Mesendoderm (in vitro differentiated cells): ENCODE results near the gene FCN3.

Source experiments
- DNase-seq: peaks from one replicate; pipeline ENCODE4 v3.0.0; 2013
- H2AK5ac ChIP-seq: 2 replicates; pipeline ENCODE4 v1.6.1; 2013; ENCODE audit warnings: low read length, inconsistent platforms
- H2BK120ac ChIP-seq: 2 replicates; pipeline ENCODE4 v1.6.1; 2013; ENCODE audit warnings: low read depth, mild to moderate bottlenecking, low read length, moderate library complexity, mixed read lengths
- H2BK15ac ChIP-seq: replicated peaks from 2 replicates; pipeline ENCODE4 v1.6.1; 2013; ENCODE audit warnings: low read depth, mild to moderate bottlenecking, moderate library complexity
- H2BK5ac ChIP-seq: 2 replicates; pipeline ENCODE4 v1.6.1; 2013; ENCODE audit warnings: low read length, inconsistent platforms
- H3K18ac ChIP-seq: 2 replicates; pipeline ENCODE4 v1.6.1; 2013; ENCODE audit warnings: mild to moderate bottlenecking, low read length, mixed read lengths
- H3K23ac ChIP-seq: one replicate; pipeline ENCODE4 v1.6.1; 2013; ENCODE audit warnings: low read length
- H3K27ac ChIP-seq: 2 replicates; pipeline ENCODE4 v1.5.1; 2013; ENCODE audit warnings: low read depth, mild to moderate bottlenecking, inconsistent platforms, low read length, moderate library complexity
- H3K27me3 ChIP-seq: 2 replicates; pipeline ENCODE4 v1.6.1; 2013; ENCODE audit warnings: low read length, control low read depth, mild to moderate bottlenecking, inconsistent platforms; ENCODE audit not compliant: insufficient read depth, poor library complexity
- H3K36me3 ChIP-seq: 2 replicates; pipeline ENCODE4 v1.6.1; 2013; ENCODE audit warnings: low read length, inconsistent platforms; ENCODE audit not compliant: control insufficient read depth, insufficient read depth
- H3K4ac ChIP-seq: one replicate; pipeline ENCODE4 v1.6.1; 2013; ENCODE audit warnings: low read depth, mild to moderate bottlenecking, low read length, moderate library complexity
- H3K4me1 ChIP-seq: 2 replicates; pipeline ENCODE4 v1.6.1; 2013; ENCODE audit warnings: low read depth, low read length, inconsistent platforms; ENCODE audit not compliant: control insufficient read depth
- H3K4me2 ChIP-seq: 2 replicates; pipeline ENCODE4 v1.6.1; 2013; ENCODE audit warnings: low read length
- H3K4me3 ChIP-seq: 2 replicates; pipeline ENCODE4 v1.5.1; 2013; ENCODE audit warnings: mild to moderate bottlenecking, low read length
- H3K56ac ChIP-seq: one replicate; pipeline ENCODE4 v1.6.1; 2013; ENCODE audit warnings: low read length
- H3K79me1 ChIP-seq: 2 replicates; pipeline ENCODE4 v1.6.1; 2013; ENCODE audit warnings: low read length, inconsistent platforms
- H3K79me2 ChIP-seq: 2 replicates; pipeline ENCODE4 v1.6.1; 2013; ENCODE audit warnings: mild to moderate bottlenecking, low read length; ENCODE audit not compliant: control insufficient read depth, insufficient read depth
- H3K9ac ChIP-seq: 2 replicates; pipeline ENCODE4 v1.6.1; 2013; ENCODE audit warnings: low read length, inconsistent platforms
- H4K5ac ChIP-seq: one replicate; pipeline ENCODE4 v1.6.1; 2013; ENCODE audit warnings: low read length
- H4K8ac ChIP-seq: one replicate; pipeline ENCODE4 v1.6.1; 2013; ENCODE audit warnings: low read depth, mild to moderate bottlenecking, control low read depth, low read length, moderate library complexity
- WGBS: extraction: QIAGEN DNeasy Blood & Tissue Kit; methylation state at CpG from one replicate; pipeline ENCODE4 v1.1.7; 2013; ENCODE audit warnings: low lambda C conversion rate, missing lambda C conversion rate; ENCODE audit not compliant: insufficient coverage; ENCODE audit errors: extremely low coverage; 5-methylcytosine and 5-hydroxymethylcytosine counted together

FCN3 gene

GRCh38 chr1:27403065-27403726 lies 28.6 kb upstream of the FCN3 start:
- Histone ChIP-seq H3K18ac (no peak overlapping the region), H3K79me1 (no peaks in the 10 kb centered on the region), H3K4me2 (no peak overlapping the region), H3K23ac (no peak overlapping the region), H2AK5ac (no peak overlapping the region), H3K27ac (peak overlapping the region; percentile 16), H3K4me1 (peaks cover 4% of the 10 kb centered on the region), H3K79me2 (no peaks in the 10 kb centered on the region), H3K56ac (peak overlapping the region; percentile 53), H3K4me3 (no peak overlapping the region), H3K4ac (peak overlapping the region; percentile 58), H2BK120ac (no peak overlapping the region), H4K5ac (no peak overlapping the region), H2BK15ac (no peak overlapping the region), H4K8ac (no peak overlapping the region), H3K36me3 (no peaks in the 10 kb centered on the region), H2BK5ac (no peak overlapping the region), H3K9ac (peak overlapping the region; percentile 18), H3K27me3 (no peaks in the 10 kb centered on the region)
- peak; percentile 84 for DNase-seq
- no CpG with 5 or more reads among the region's 24 CpGs for WGBS

DNA sequence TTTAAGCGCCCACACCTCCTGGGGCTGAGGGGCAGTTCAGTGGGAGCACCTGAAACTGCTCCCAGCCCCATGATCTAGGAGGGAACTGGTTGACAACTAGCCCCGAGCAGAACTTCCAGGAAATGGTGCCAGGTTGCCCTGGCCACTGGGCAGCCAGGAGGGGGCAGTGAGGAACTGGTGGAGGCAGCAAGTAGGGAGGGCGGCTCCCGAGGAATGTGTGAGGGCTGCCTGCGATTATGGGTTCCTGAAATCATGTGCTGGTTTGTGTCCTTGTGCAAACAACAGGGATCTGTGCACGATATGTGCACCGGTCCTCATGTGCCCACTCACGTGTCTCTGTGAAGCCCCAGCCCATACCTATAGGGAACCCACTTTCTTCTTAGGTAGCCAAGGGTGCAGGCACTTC lies 27.7 kb upstream of the FCN3 start:
- H2BK120ac ChIP-seq: no peak overlapping the region
- no peak overlapping the region for H2BK15ac ChIP-seq
- H3K56ac ChIP-seq: peak overlapping the region; percentile 68
- no peak overlapping the region for H3K4me2 ChIP-seq
- no peaks in the 10 kb centered on the region for H3K36me3 ChIP-seq
- H3K4me3 ChIP-seq: no peak overlapping the region
- peaks cover 4% of the 10 kb centered on the region for H3K4me1 ChIP-seq
- no peak overlapping the region for H3K4ac ChIP-seq
- no peak overlapping the region for H3K27ac ChIP-seq
- H3K79me1 ChIP-seq: no peaks in the 10 kb centered on the region
- H3K27me3 ChIP-seq: no peaks in the 10 kb centered on the region
- H4K5ac ChIP-seq: no peak overlapping the region
- DNase-seq: peak; percentile 80
- H3K23ac ChIP-seq: no peak overlapping the region
- no peaks in the 10 kb centered on the region for H3K79me2 ChIP-seq
- H3K9ac ChIP-seq: peak overlapping the region; percentile 2
- H2AK5ac ChIP-seq: no peak overlapping the region
- H2BK5ac ChIP-seq: no peak overlapping the region
- no peak overlapping the region for H4K8ac ChIP-seq
- WGBS: no CpG with 5 or more reads among the region's 8 CpGs
- H3K18ac ChIP-seq: no peak overlapping the region

DNA sequence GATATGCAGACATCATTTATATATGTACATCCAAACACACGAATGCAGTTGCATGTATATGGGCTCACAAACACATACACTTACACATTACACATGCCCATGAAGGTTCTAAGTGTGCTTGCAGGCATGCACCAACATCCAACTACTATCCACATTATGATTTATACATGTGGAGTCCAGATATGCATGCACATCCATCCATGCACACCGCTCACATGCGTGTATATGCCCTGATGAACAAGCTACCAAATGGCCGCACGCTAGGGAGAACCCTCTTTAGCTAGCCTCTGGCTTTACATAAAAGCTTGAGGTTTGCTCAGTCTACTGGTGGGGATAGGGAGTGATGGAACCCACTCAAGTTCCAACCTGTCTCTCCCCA lies 26.3 kb upstream of the FCN3 start:
- no peaks in the 10 kb centered on the region for H3K36me3 ChIP-seq
- H3K4me1 ChIP-seq: peaks cover 2% of the 10 kb centered on the region
- no peaks in the 10 kb centered on the region for H3K79me1 ChIP-seq
- no peak overlapping the region for H3K9ac ChIP-seq
- H2BK5ac ChIP-seq: no peak overlapping the region
- H3K23ac ChIP-seq: no peak overlapping the region
- H3K27me3 ChIP-seq: no peaks in the 10 kb centered on the region
- no peak overlapping the region for H3K18ac ChIP-seq
- H3K4ac ChIP-seq: no peak overlapping the region
- H3K4me2 ChIP-seq: no peak overlapping the region
- no peak overlapping the region for H4K5ac ChIP-seq
- H4K8ac ChIP-seq: no peak overlapping the region
- no peak overlapping the region for H3K27ac ChIP-seq
- no peak overlapping the region for H3K56ac ChIP-seq
- WGBS: no CpG with 5 or more reads among the region's 5 CpGs
- DNase-seq: no peak
- H3K79me2 ChIP-seq: no peaks in the 10 kb centered on the region
- no peak overlapping the region for H2BK15ac ChIP-seq
- no peak overlapping the region for H2AK5ac ChIP-seq
- H2BK120ac ChIP-seq: no peak overlapping the region
- H3K4me3 ChIP-seq: no peak overlapping the region

GRCh38 chr1:27400082-27400962 lies 25.7 kb upstream of the FCN3 start:
- no peak overlapping the region for H2BK15ac ChIP-seq
- H3K79me2 ChIP-seq: no peaks in the 10 kb centered on the region
- no CpG with 5 or more reads among the region's 13 CpGs for WGBS
- H3K18ac ChIP-seq: no peak overlapping the region
- DNase-seq: peak; percentile 41
- H3K79me1 ChIP-seq: no peaks in the 10 kb centered on the region
- peaks cover 1% of the 10 kb centered on the region for H3K4me1 ChIP-seq
- H3K4ac ChIP-seq: no peak overlapping the region
- no peak overlapping the region for H4K5ac ChIP-seq
- H3K4me2 ChIP-seq: no peak overlapping the region
- no peaks in the 10 kb centered on the region for H3K36me3 ChIP-seq
- no peak overlapping the region for H2BK120ac ChIP-seq
- H3K27ac ChIP-seq: no peak overlapping the region
- H3K56ac ChIP-seq: no peak overlapping the region
- H3K23ac ChIP-seq: no peak overlapping the region
- no peak overlapping the region for H4K8ac ChIP-seq
- no peak overlapping the region for H3K4me3 ChIP-seq
- no peak overlapping the region for H2BK5ac ChIP-seq
- no peak overlapping the region for H3K9ac ChIP-seq
- H2AK5ac ChIP-seq: no peak overlapping the region
- no peaks in the 10 kb centered on the region for H3K27me3 ChIP-seq

DNA sequence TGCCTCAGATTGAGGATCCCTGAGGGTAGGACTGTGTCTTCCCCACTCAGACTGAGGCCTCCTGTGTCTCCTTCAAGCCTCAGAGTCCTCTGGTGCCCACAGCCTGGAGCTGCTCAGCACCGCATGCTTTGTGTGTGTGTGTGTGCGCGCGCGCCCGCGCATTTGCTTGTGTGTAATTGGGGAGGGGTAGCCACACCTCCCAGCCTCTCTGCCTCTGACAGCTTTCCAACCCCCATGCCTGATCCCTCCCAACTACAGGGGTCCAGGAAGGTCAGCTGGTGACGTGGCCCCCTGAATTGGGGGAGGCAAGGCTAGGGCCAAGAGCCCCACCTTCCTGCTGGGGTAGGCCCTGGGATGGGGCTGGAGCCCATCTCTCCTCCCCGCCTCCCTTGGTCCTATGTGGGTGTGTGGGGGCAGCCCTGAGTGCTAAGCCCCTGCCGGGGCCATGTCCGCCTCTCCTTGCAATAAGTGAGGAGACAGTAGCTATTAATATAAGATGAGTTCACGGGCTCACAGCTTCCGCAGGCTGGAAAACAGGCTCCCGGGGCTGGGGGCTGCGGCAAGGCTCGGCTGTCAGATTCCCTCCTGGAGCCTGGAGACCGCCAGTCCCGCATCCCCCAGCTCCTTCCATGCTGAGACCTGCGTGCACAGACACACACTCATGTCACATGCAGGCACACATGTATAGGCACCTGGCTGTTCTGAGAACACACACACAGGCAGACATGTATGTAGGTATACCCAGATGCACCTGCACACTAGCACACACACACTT lies 24.8 kb upstream of the FCN3 start:
- H2AK5ac ChIP-seq: no peak overlapping the region
- no peaks in the 10 kb centered on the region for H3K36me3 ChIP-seq
- H3K79me1 ChIP-seq: no peaks in the 10 kb centered on the region
- no peak overlapping the region for H4K5ac ChIP-seq
- no peaks in the 10 kb centered on the region for H3K4me1 ChIP-seq
- no peak for DNase-seq
- no peaks in the 10 kb centered on the region for H3K27me3 ChIP-seq
- H3K18ac ChIP-seq: no peak overlapping the region
- H2BK5ac ChIP-seq: no peak overlapping the region
- no peak overlapping the region for H3K4me2 ChIP-seq
- H3K56ac ChIP-seq: peak overlapping the region; percentile 30
- H3K4ac ChIP-seq: no peak overlapping the region
- H3K9ac ChIP-seq: peak overlapping the region; percentile 8
- H3K23ac ChIP-seq: no peak overlapping the region
- no peak overlapping the region for H3K27ac ChIP-seq
- no peak overlapping the region for H2BK15ac ChIP-seq
- H3K4me3 ChIP-seq: no peak overlapping the region
- H3K79me2 ChIP-seq: no peaks in the 10 kb centered on the region
- H4K8ac ChIP-seq: no peak overlapping the region
- WGBS: no CpG with 5 or more reads among the region's 19 CpGs
- H2BK120ac ChIP-seq: no peak overlapping the region
